C1 segment of cervical spinal cord (tissue), 14 donors: ENCODE data around the gene CFD.
A peak's percentile ranks its signal among the peaks of the same experiment; 100 is the strongest.
"Not testable (repeated sequence)": the region's sequence is repeated elsewhere in the genome, so short reads cannot be mapped to it uniquely, and the experiment has no call there.

Experiments used
- DNase-seq, 14 donors: peaks; one replicate each; lab custom pipeline; 2025; lab: John Stamatoyannopoulos, UW

Gene CFD

GRCh38 chr19:852136-853013, 7.1 kb upstream of the CFD start, which contains the start of gene ELANE:
Gene ELANE (plus strand): TSS chr19:852303. CDS start chr19:852329, 26 bp downstream.
- no peak for DNase-seq

- no peak for DNase-seq
These were observed 6.4 kb upstream of the CFD start for GRCh38 chr19:853014-853585.

GRCh38 chr19:853614-854220, 5.7 kb upstream of the CFD start:
- DNase-seq: not testable (repeated sequence)

GRCh38 chr19:854549-854948, 4.9 kb upstream of the CFD start:
- DNase-seq: no peak

GRCh38 chr19:855142-855541, 4.3 kb upstream of the CFD start:
- no peak for DNase-seq

GRCh38 chr19:855566-856120, 3.8 kb upstream of the CFD start:
- DNase-seq: no peak

GRCh38 chr19:858284-858683, 1.2 kb upstream of the CFD start:
- no peak for DNase-seq

- no peak for DNase-seq
These were observed 1.8 kb downstream of the CFD start for GRCh38 chr19:861141-861755.

- peak in 1 of 14 donors; percentile 13 for DNase-seq
These were observed 2.5 kb downstream of the CFD start for GRCh38 chr19:861756-862580.

- DNase-seq: peak in 2 of 14 donors; percentile 12 to 17
These were observed 3.3 kb downstream of the CFD start for GRCh38 chr19:862581-863314.

GRCh38 chr19:863315-863620, 3.8 kb downstream of the CFD start:
- no peak for DNase-seq

- DNase-seq: no peak
These were observed 7.4 kb downstream of the CFD start for GRCh38 chr19:866769-867300.

- no peak for DNase-seq
These were observed 7.9 kb downstream of the CFD start for GRCh38 chr19:867301-867793.

GRCh38 chr19:867855-868457, 8.5 kb downstream of the CFD start:
- DNase-seq: no peak

GRCh38 chr19:868458-869244, 9.2 kb downstream of the CFD start:
- no peak for DNase-seq

- DNase-seq: no peak
These were observed 10.0 kb downstream of the CFD start for GRCh38 chr19:869245-870177.

- DNase-seq: no peak
These were observed 10.8 kb downstream of the CFD start for GRCh38 chr19:870314-870713.

- DNase-seq: peak in 3 of 14 donors; percentile 4 to 21 (median 12)
These were observed 11.5 kb downstream of the CFD start for GRCh38 chr19:870963-871401.
